CD4-positive, alpha-beta T cell (primary cell): ENCODE results near the gene CFAP161. TPM values are rescaled to one million over a fixed set of nuclear protein-coding genes. Genes with fewer than 3 reads are reported as not detected.

Experiments
- ATAC-seq: fragments of 200-7000 bp; cut with Tn5 transposase; one replicate; pipeline ENCODE4 v1.10.0; 2022; ENCODE audit warnings: mild to moderate bottlenecking; ENCODE audit not compliant: poor library complexity
- CTCF ChIA-PET: fragments of 350-600 bp; sonication (Branson Sonifier 250); formaldehyde crosslinking; loops from one replicate; lab custom pipeline; 2021; ENCODE audit warnings: antibody characterized with exemption, inconsistent platforms; lab: Charles Lee
- POLR2A ChIA-PET: fragments of 350-600 bp; sonication (Branson Sonifier 250); formaldehyde crosslinking; loops from one replicate; lab custom pipeline; 2021; ENCODE audit warnings: antibody characterized with exemption, inconsistent platforms; lab: Charles Lee
- DNase-seq, 14 experiments: peaks; one replicate each; pipeline ENCODE4 v3.0.0-alpha.2; 2013 to 2020; ENCODE audit warnings: mixed read lengths in 2 of 14
- H3K27ac ChIP-seq, 2 donors: one replicate each; pipeline versions ENCODE4 v1.5.1 to v1.7.0; 2013; ENCODE audit warnings: low read length in 2 of 2, low read depth in 1 of 2, mild to moderate bottlenecking in 1 of 2
- H3K27me3 ChIP-seq, 2 experiments: 1 replicate in 1 of 2; 2 replicates in 1 of 2; pipeline versions ENCODE4 v1.6.1 to v1.7.0; 2013; ENCODE audit warnings: low read length in 2 of 2, control low read depth in 1 of 2, mild to moderate bottlenecking in 1 of 2, moderate library complexity in 1 of 2; ENCODE audit not compliant: insufficient read depth in 2 of 2, control insufficient read depth in 1 of 2
- H3K36me3 ChIP-seq: one replicate; pipeline ENCODE4 v1.6.1; 2013; ENCODE audit warnings: low read length, control low read depth; ENCODE audit not compliant: insufficient read depth
- H3K4me1 ChIP-seq: one replicate; pipeline ENCODE4 v1.6.1; 2013; ENCODE audit warnings: low read length, control low read depth; ENCODE audit not compliant: insufficient read depth
- H3K4me3 ChIP-seq: one replicate; pipeline ENCODE4 v1.5.1; 2013; ENCODE audit warnings: mild to moderate bottlenecking, low read length, moderate library complexity
- H3K9me3 ChIP-seq, 2 experiments: 1 replicate in 1 of 2; 2 replicates in 1 of 2; pipeline versions ENCODE4 v1.6.1 to v1.7.0; 2013; ENCODE audit warnings: low read length in 2 of 2, mild to moderate bottlenecking in 2 of 2, control low read depth in 1 of 2, moderate library complexity in 1 of 2; ENCODE audit not compliant: control insufficient read depth in 1 of 2, insufficient read depth in 1 of 2
- H3K27ac Mint-ChIP-seq: one replicate; pipeline ENCODE4 v1.8.0; 2020; ENCODE audit warnings: mixed read lengths
- H3K27me3 Mint-ChIP-seq: one replicate; pipeline ENCODE4 v1.8.0; 2021; ENCODE audit warnings: mixed read lengths
- H3K36me3 Mint-ChIP-seq: one replicate; pipeline ENCODE4 v1.8.0; 2021; ENCODE audit warnings: low read depth, mixed read lengths
- H3K4me1 Mint-ChIP-seq: one replicate; pipeline ENCODE4 v1.8.0; 2021; ENCODE audit warnings: low read depth, mixed read lengths
- H3K4me3 Mint-ChIP-seq: one replicate; pipeline ENCODE4 v1.8.0; 2020; ENCODE audit warnings: mild to moderate bottlenecking, mixed read lengths
- H3K9me3 Mint-ChIP-seq: one replicate; pipeline ENCODE4 v1.8.0; 2020; ENCODE audit warnings: mixed read lengths
- CTCF ChIP-seq: fragments of 200-600 bp; IDR thresholded peaks from one replicate; pipeline ENCODE4 v1.8.0; 2022; ENCODE audit warnings: antibody characterized with exemption, mild to moderate bottlenecking
- intact Hi-C, 2 experiments: fragments of 100-400 bp; cut with DNase I in 1 of 2; cut with micrococcal nuclease in 1 of 2; formaldehyde crosslinking; loops; one replicate each; pipeline versions ENCODE4 v1.15.1 to v1.9.0; 2023 to 2025; cut with DNase I, micrococcal nuclease
- total RNA-seq, 174 experiments: library from RNA in 2 of 174; stranded (reverse) in 2 of 174; gene quantifications; one replicate each; pipeline ENCODE4 v1.2.3 and lab custom pipeline; 2021 to 2026

The CFAP161 gene
- total RNA-seq, 2 experiments from 2014 or later, result not detected

DNA sequence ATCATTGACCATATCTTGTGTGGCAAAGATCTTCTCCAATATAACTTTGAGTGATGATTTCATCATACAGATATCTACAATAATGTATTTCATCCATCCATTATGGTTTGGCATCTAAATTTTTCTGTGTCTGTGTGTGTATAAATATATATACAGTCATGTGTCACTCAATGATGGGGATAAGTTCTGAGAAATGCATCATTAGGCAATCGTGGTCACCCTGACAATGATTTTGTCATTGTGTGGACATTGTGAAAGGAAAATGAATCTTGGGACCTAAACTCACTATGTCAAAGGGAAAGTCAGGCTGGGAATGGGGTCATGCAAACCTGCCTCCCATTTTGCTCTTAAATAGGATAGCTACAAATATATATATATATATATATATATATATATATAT is 12.4 kb downstream of the CFAP161 start:
- CTCF ChIA-PET, result no interaction called here

GRCh38 chr15:81151389-81151788 is 17.3 kb downstream of the CFAP161 start:
- Histone ChIP-seq H3K36me3 (no peaks in the 10 kb centered on the region), H3K27ac (no peak overlapping the region), H3K4me3 (no peak overlapping the region), H3K9me3 (no peaks in the 10 kb centered on the region), H3K4me1 (no peaks in the 10 kb centered on the region), H3K27me3 (no peaks in the 10 kb centered on the region)
- no peaks in the 10 kb centered on the region for H3K4me1 Mint-ChIP-seq
- H3K4me3 Mint-ChIP-seq, result no peak overlapping the region
- ChIA-PET CTCF (no interaction called here), POLR2A (no interaction called here)
- no peak overlapping the region for H3K27ac Mint-ChIP-seq
- peaks cover 10% of the 10 kb centered on the region for H3K27me3 Mint-ChIP-seq
- DNase-seq, result no peak
- no peaks in the 10 kb centered on the region for H3K36me3 Mint-ChIP-seq
- intact Hi-C loops, result no loop called here
- no peak for TF ChIP-seq CTCF
- H3K9me3 Mint-ChIP-seq, result no peaks in the 10 kb centered on the region
- ATAC-seq, result no peak

More for the DNA sequence above, 12.4 kb downstream of the CFAP161 start:
- POLR2A ChIA-PET, result no interaction called here
- no peak for TF ChIP-seq CTCF
- Histone ChIP-seq H3K27ac (no peak overlapping the region), H3K36me3 (no peaks in the 10 kb centered on the region), H3K4me1 (no peaks in the 10 kb centered on the region), H3K27me3 (peaks cover 0 to 4% of the 10 kb centered on the region in 2 experiments), H3K4me3 (no peak overlapping the region), H3K9me3 (no peaks in the 10 kb centered on the region)
- no peaks in the 10 kb centered on the region for H3K4me1 Mint-ChIP-seq
- no peaks in the 10 kb centered on the region for H3K9me3 Mint-ChIP-seq
- no peaks in the 10 kb centered on the region for H3K36me3 Mint-ChIP-seq
- H3K27me3 Mint-ChIP-seq, result peaks cover 20% of the 10 kb centered on the region
- intact Hi-C loops, result no loop called here
- H3K27ac Mint-ChIP-seq, result no peak overlapping the region
- DNase-seq, result no peak
- no peak overlapping the region for H3K4me3 Mint-ChIP-seq
- ATAC-seq, result no peak

- intact Hi-C loops, result no loop called here
- H3K27ac ChIP-seq, result no peak overlapping the region
- Mint-ChIP-seq H3K36me3 (no peaks in the 10 kb centered on the region), H3K9me3 (no peaks in the 10 kb centered on the region), H3K27me3 (peaks cover 15% of the 10 kb centered on the region), H3K4me1 (no peaks in the 10 kb centered on the region), H3K4me3 (no peak overlapping the region), H3K27ac (no peak overlapping the region)
- H3K9me3 ChIP-seq, result no peaks in the 10 kb centered on the region
- ATAC-seq (no peak), DNase-seq (no peak)
- H3K4me3 ChIP-seq, result no peak overlapping the region
- no peaks in the 10 kb centered on the region for H3K27me3 ChIP-seq
- ChIA-PET CTCF (interaction anchor here (1.6 kb wide), 1 partner anchor 114 kb away, joined by 4 read pairs; no protein-coding TSS in a partner anchor), POLR2A (interaction anchor here (0.7 kb wide), 1 partner anchor 854 kb away, joined by 3 read pairs; no protein-coding TSS in a partner anchor)
- no peaks in the 10 kb centered on the region for H3K36me3 ChIP-seq
- no peak for TF ChIP-seq CTCF
- H3K4me1 ChIP-seq, result no peaks in the 10 kb centered on the region
These were observed 18.3 kb downstream of the CFAP161 start for GRCh38 chr15:81152339-81152738.
